Tibial nerve (tissue), 4 donors: ENCODE measurements around the gene CCDC107. TPM values are rescaled to one million over a fixed set of nuclear protein-coding genes. Genes with fewer than 3 reads are reported as not detected.

ENCODE experiments used
- DNase-seq, 2 donors: peaks; one replicate each; pipeline ENCODE4 v3.0.0-alpha.2; 2019; ENCODE audit warnings: low spot score in 2 of 2
- H3K27ac ChIP-seq, 4 donors: fragments of 200-600 bp; sonication (generic) in 3 of 4; one replicate each; pipeline ENCODE4 v1.5.1; 2017 to 2019; ENCODE audit warnings: mild to moderate bottlenecking in 1 of 4
- H3K27me3 ChIP-seq, 2 donors: fragments of 200-600 bp; sonication (generic) in 1 of 2; one replicate each; pipeline versions ENCODE4 v1.5.1 to v1.6.0; 2017 to 2019
- H3K36me3 ChIP-seq, 3 donors: fragments of 200-600 bp; sonication (generic); one replicate each; pipeline ENCODE4 v1.5.1; 2018 to 2019
- H3K4me1 ChIP-seq, 4 donors: fragments of 200-600 bp; sonication (generic) in 3 of 4; one replicate each; pipeline ENCODE4 v1.5.1; 2017 to 2019
- H3K4me3 ChIP-seq, 4 donors: fragments of 200-600 bp; sonication (generic) in 3 of 4; one replicate each; pipeline ENCODE4 v1.5.1; 2017 to 2019; ENCODE audit warnings: mild to moderate bottlenecking in 1 of 4, moderate library complexity in 1 of 4
- H3K9me3 ChIP-seq, 4 donors: fragments of 200-600 bp; sonication (generic) in 3 of 4; one replicate each; pipeline ENCODE4 v1.5.1; 2017 to 2019
- EP300 ChIP-seq, 2 donors: sonication (generic); formaldehyde crosslinking; IDR thresholded peaks; one replicate each; pipeline ENCODE4 v1.6.1; 2017; ENCODE audit warnings: antibody characterized with exemption in 2 of 2, mild to moderate bottlenecking in 1 of 2
- POLR2A ChIP-seq, 2 donors: fragments of 450-650 bp; IDR thresholded peaks; one replicate each; pipeline ENCODE4 v1.6.1; 2017; ENCODE audit warnings: antibody characterized with exemption in 2 of 2, mild to moderate bottlenecking in 2 of 2, moderate library complexity in 2 of 2
- WGBS, 2 donors: methylation state at CpG; one replicate each; pipeline ENCODE4 v1.1.5; 2018; 5-methylcytosine and 5-hydroxymethylcytosine counted together
- total RNA-seq, 4 donors: library from RNA; depleted of rRNA; stranded (reverse); fragments of >200 nt; gene quantifications; one replicate each; pipeline ENCODE4 v1.1.0, GENCODE V29; 2016
- TF ChIP-seq, protein P1 (sequence below), 5 experiments: fragments of 200-600 bp in 3 of 5; fragments of 450-650 bp in 2 of 5; sonication (generic) in 3 of 5; IDR thresholded peaks; one replicate each; pipeline ENCODE4 v1.5.1; 2016 to 2019; ENCODE audit warnings: antibody characterized with exemption in 5 of 5, mild to moderate bottlenecking in 3 of 5, moderate library complexity in 2 of 5

Gene CCDC107
- total RNA-seq, 4 donors from 2014 or later: 41.6 to 58.8 (median 47.8) TPM

DNA sequence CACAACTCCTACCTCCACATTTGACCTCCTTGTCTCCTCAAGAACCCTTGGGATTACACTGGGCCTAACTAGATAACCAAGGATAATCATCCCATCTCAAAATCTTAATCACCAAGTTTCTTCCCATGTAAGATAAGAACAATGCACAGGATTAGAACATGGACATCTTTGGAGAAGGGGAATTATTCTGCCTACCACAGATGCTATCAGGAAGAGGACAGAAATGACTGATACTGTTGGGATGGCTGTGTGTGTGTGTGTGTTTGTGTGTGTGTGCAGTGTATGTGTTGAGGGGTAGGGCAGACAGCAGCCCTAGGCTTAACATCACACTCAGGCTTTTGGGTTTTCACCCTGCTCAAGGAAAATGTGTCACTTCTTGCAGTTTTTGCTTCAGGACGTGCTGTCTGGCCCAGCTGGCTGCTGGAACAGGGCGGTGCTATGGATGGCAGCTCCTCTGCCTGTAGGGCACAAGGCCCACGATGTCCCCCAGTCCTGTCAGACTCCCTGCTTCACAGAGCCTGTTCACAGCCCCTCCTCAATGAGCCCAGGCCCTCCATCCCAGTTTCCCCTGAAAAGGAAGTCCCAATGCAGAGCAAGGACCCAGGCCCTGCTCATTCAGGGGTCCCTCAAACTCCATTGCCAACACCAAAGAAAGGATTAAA is 23.4 kb downstream of the CCDC107 start:
- TF ChIP-seq, protein P1, sequence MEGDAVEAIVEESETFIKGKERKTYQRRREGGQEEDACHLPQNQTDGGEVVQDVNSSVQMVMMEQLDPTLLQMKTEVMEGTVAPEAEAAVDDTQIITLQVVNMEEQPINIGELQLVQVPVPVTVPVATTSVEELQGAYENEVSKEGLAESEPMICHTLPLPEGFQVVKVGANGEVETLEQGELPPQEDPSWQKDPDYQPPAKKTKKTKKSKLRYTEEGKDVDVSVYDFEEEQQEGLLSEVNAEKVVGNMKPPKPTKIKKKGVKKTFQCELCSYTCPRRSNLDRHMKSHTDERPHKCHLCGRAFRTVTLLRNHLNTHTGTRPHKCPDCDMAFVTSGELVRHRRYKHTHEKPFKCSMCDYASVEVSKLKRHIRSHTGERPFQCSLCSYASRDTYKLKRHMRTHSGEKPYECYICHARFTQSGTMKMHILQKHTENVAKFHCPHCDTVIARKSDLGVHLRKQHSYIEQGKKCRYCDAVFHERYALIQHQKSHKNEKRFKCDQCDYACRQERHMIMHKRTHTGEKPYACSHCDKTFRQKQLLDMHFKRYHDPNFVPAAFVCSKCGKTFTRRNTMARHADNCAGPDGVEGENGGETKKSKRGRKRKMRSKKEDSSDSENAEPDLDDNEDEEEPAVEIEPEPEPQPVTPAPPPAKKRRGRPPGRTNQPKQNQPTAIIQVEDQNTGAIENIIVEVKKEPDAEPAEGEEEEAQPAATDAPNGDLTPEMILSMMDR (IDR thresholded peaks at IDR 0.05): no peak
- no peak for TF ChIP-seq EP300 (IDR thresholded peaks at IDR 0.05)
- no peak for TF ChIP-seq POLR2A (IDR thresholded peaks at IDR 0.05)
- Histone ChIP-seq H3K36me3 (peaks cover 0 to 47% (median 0%) of the 10 kb centered on the region in 3 donors), H3K4me1 (peaks cover 0 to 21% (median 3%) of the 10 kb centered on the region in 4 donors), H3K27me3 (no peaks in the 10 kb centered on the region), H3K4me3 (no peak overlapping the region), H3K27ac (no peak overlapping the region), H3K9me3 (no peaks in the 10 kb centered on the region)
- no peak for DNase-seq
- 31 to 70% methylated on average over 3 of the region's 3 CpGs for WGBS, 2 donors

DNA sequence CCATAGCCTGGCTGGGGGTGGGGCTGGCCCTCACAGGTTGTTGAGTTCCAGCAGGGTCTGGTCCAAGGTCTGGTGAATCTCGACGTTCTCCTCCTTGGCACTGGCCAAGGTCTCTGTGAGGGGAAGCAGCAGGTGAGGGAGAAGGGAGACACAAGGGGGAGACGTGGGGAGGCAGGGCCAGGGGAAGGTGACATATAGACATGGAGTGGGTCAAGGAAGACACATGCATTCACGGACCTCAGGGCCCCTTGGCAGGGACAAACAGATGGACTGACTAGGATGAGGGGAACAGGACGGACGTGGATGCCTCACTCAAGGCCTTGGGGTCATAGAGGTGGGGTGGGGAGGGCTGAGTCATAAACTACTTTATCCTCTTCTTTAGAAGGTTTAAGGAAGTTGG is 24.0 kb downstream of the CCDC107 start:
- H3K4me3 ChIP-seq: no peak overlapping the region
- peaks cover 0 to 26% (median 3%) of the 10 kb centered on the region in 4 donors for H3K4me1 ChIP-seq
- TF ChIP-seq EP300 (IDR thresholded peaks at IDR 0.05): no peak
- no peak for TF ChIP-seq POLR2A (IDR thresholded peaks at IDR 0.05)
- TF ChIP-seq, protein P1 (IDR thresholded peaks at IDR 0.05): no peak
- DNase-seq: no peak
- 79 to 81% methylated on average over 6 of the region's 6 CpGs for WGBS, 2 donors
- H3K27ac ChIP-seq: no peak overlapping the region
- peaks cover 0 to 47% (median 0%) of the 10 kb centered on the region in 3 donors for H3K36me3 ChIP-seq
- no peaks in the 10 kb centered on the region for H3K27me3 ChIP-seq
- H3K9me3 ChIP-seq: no peaks in the 10 kb centered on the region

DNA sequence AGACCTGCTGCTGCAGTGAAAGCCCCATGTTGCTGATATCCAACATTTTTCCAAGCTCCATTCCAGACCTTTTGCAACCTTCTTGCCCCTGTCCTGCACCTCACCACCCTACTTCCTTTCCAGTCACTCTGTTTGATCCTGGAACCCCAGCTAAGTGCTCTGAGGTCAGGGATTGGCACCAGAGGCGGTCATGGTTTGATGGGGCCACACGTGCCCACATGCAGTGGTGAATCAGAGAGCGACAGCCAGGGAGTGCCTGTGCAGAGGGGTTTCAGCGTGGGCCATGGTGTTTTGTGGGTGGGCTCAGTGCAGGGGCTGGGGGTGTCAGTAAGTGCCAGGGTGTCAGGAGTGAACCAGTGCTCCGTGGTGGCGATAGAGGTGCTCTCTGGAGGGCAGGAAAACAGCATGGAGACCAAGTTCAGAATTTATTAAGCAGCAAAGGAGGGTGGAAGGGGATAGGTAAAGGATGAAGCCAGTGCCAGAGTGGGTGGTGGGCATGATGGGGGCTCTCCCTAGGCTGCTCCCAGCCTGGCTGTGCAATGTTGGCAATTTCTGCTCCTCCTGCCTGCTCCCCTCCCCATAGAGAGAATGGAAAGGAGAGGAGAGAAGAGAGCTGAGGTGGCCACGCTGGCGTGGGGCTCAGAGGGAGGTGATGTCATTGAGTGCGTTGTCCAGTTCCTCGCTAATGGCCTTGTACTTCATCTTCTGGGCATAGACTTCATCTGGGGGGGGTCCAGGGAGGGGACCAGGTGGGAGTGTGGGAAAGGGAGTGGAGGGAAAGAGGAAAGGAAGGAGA is 24.6 kb downstream of the CCDC107 start:
- Histone ChIP-seq H3K27me3 (no peaks in the 10 kb centered on the region), H3K36me3 (peaks cover 0 to 47% (median 0%) of the 10 kb centered on the region in 3 donors), H3K27ac (peak overlapping the region in 1 of 4 donors; percentile 7), H3K4me3 (no peak overlapping the region), H3K9me3 (no peaks in the 10 kb centered on the region), H3K4me1 (peaks cover 0 to 33% (median 6%) of the 10 kb centered on the region in 4 donors)
- DNase-seq: no peak
- TF ChIP-seq POLR2A (IDR thresholded peaks at IDR 0.05): no peak
- TF ChIP-seq, protein P1 (IDR thresholded peaks at IDR 0.05): no peak
- no peak for TF ChIP-seq EP300 (IDR thresholded peaks at IDR 0.05)
- WGBS, 2 donors: 78 to 86% methylated on average over 10 of the region's 10 CpGs

DNA sequence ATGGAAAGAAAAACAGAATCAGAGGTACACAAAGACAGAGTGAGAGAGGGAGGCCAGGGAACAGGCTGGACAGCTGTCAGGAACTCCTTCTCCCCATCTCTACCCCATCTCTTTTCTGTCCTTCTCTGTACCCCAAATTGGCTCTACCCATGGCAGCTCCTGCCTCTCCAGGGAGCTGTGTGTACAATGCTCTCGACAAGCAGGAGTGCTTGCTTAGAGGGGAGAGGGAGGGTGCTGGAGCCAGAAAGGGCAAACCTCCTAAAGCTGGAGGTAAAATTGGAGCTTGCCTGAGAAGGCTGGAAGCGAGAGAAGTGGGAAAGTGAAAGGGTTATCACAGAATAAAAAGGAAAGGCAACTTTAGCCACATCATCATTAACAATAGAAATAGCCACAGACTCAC is 25.2 kb downstream of the CCDC107 start:
- Histone ChIP-seq H3K9me3 (no peaks in the 10 kb centered on the region), H3K36me3 (peaks cover 0 to 47% (median 0%) of the 10 kb centered on the region in 3 donors), H3K4me1 (peaks cover 0 to 39% (median 6%) of the 10 kb centered on the region in 4 donors), H3K27ac (peak overlapping the region in 1 of 4 donors; percentile 7), H3K4me3 (no peak overlapping the region), H3K27me3 (no peaks in the 10 kb centered on the region)
- DNase-seq: no peak
- no peak for TF ChIP-seq EP300 (IDR thresholded peaks at IDR 0.05)
- 60 to 75% methylated on average over 2 of the region's 2 CpGs for WGBS, 2 donors

DNA sequence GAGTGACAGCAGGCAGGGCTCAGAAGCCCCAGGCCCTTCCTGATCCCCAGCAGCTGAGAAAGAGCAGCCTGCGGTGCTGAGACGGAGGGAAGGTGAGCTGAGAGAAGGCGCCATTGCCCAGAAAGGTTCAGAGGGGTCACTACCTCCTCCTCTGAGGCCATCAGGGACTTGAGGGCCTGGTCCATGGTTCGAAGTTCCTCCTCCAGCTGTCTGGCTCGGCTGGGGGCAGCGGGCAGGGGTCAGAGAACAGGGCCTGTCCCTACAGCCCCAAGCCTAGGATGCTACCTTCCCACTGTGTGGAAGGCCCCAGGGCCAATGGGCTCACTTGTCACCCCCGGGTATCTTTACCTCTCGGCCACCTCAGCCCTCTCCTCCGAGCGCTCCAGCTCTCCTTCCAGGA is 26.8 kb downstream of the CCDC107 start:
- H3K36me3 ChIP-seq: peaks cover 0 to 47% (median 0%) of the 10 kb centered on the region in 3 donors
- peak overlapping the region in 2 of 4 donors; percentile 43 to 96 for H3K27ac ChIP-seq
- peak overlapping the region in 1 of 4 donors; percentile 2 for H3K4me3 ChIP-seq
- H3K4me1 ChIP-seq: peaks cover 0 to 55% (median 9%) of the 10 kb centered on the region in 4 donors
- TF ChIP-seq POLR2A (IDR thresholded peaks at IDR 0.05): no peak
- TF ChIP-seq, protein P1 (IDR thresholded peaks at IDR 0.05): no peak
- TF ChIP-seq EP300 (IDR thresholded peaks at IDR 0.05): no peak
- no peak for DNase-seq
- H3K27me3 ChIP-seq: no peaks in the 10 kb centered on the region
- WGBS, 2 donors: 83 to 95% methylated on average over 10 of the region's 10 CpGs
- H3K9me3 ChIP-seq: no peaks in the 10 kb centered on the region
